HL-60 (cell line): ENCODE measurements around the gene CCDC17.

Source experiments
- DNase-seq, 2 experiments: peaks; one replicate each; pipeline ENCODE4 v3.0.0-alpha.2; 2010 to 2020; ENCODE audit warnings: low read depth in 1 of 2, low spot score in 1 of 2
- H3K27ac ChIP-seq: fragments of 250-450 bp; sonication (Bioruptor Pico); replicated peaks from 2 replicates; pipeline ENCODE4 v1.5.1; 2020; ENCODE audit warnings: mild to moderate bottlenecking, moderate library complexity
- H3K27me3 ChIP-seq: fragments of 250-450 bp; sonication (Bioruptor Pico); 2 replicates; pipeline ENCODE4 v1.5.1; 2021; ENCODE audit warnings: mild to moderate bottlenecking, moderate library complexity; ENCODE audit not compliant: insufficient read depth, poor library complexity, severe bottlenecking
- H3K4me3 ChIP-seq: replicated peaks from 2 replicates; pipeline ENCODE4 v1.5.1; 2011; ENCODE audit warnings: mild to moderate bottlenecking, control low read depth, low read length; ENCODE audit not compliant: insufficient read depth
- CTCF ChIP-seq: IDR thresholded peaks from one replicate; pipeline ENCODE4 v1.5.1; 2011; ENCODE audit warnings: low read length, control low read depth, inconsistent platforms; ENCODE audit not compliant: insufficient read depth
- GABPA ChIP-seq: IDR thresholded peaks from 2 replicates; pipeline ENCODE4 v1.6.1; 2012; ENCODE audit warnings: low read depth
- POLR2AphosphoS5 ChIP-seq: IDR thresholded peaks from 2 replicates; pipeline ENCODE4 v1.6.1; 2012; ENCODE audit warnings: low read depth
- REST ChIP-seq: IDR thresholded peaks from 2 replicates; pipeline ENCODE4 v1.6.1; 2012; ENCODE audit warnings: low read depth; ENCODE audit not compliant: insufficient replicate concordance
- SPI1 ChIP-seq: IDR thresholded peaks from 2 replicates; pipeline ENCODE4 v1.6.1; 2012; ENCODE audit warnings: low read depth, mild to moderate bottlenecking, borderline replicate concordance

CCDC17 gene

GRCh38 chr1:45583264-45583665 is 40.6 kb downstream of the CCDC17 start:
- peak overlapping the region; percentile 92 for H3K4me3 ChIP-seq
- H3K27me3 ChIP-seq = no peaks in the 10 kb centered on the region
- TF ChIP-seq CTCF (no peak), GABPA (no peak), POLR2AphosphoS5 (no peak), SPI1 (no peak), REST (no peak)
- peak overlapping the region; percentile 98 for H3K27ac ChIP-seq
- peak; percentile 92 to 98 for DNase-seq

- Histone ChIP-seq H3K4me3 (no peak overlapping the region), H3K27ac (no peak overlapping the region), H3K27me3 (no peaks in the 10 kb centered on the region)
- TF ChIP-seq POLR2AphosphoS5 = no peak
- TF ChIP-seq CTCF = no peak
- no peak for TF ChIP-seq GABPA
- no peak for TF ChIP-seq SPI1
- TF ChIP-seq REST = no peak
- no peak for DNase-seq
Observed at GRCh38 chr1:45574105-45574626, 49.7 kb downstream of the CCDC17 start.

- DNase-seq = no peak
- TF ChIP-seq POLR2AphosphoS5 = no peak
- TF ChIP-seq CTCF = no peak
- no peak for TF ChIP-seq REST
- TF ChIP-seq GABPA = no peak
- TF ChIP-seq SPI1 = no peak
- no peak overlapping the region for H3K4me3 ChIP-seq
- H3K27me3 ChIP-seq = no peaks in the 10 kb centered on the region
- no peak overlapping the region for H3K27ac ChIP-seq
Observed at GRCh38 chr1:45573231-45573804, 50.5 kb downstream of the CCDC17 start.
